Astrocyte of the cerebellum (primary cell): ENCODE results near the gene BAIAP2L1.

ENCODE experiments used
- DNase-seq: peaks from one replicate; pipeline ENCODE4 v3.0.0-alpha.2; 2011; ENCODE audit warnings: low read depth
- H3K4me3 ChIP-seq: 2 replicates; pipeline ENCODE4 v1.5.1; 2011; ENCODE audit warnings: mild to moderate bottlenecking, low read depth, low read length, moderate library complexity
- CTCF ChIP-seq: IDR thresholded peaks from 2 replicates; pipeline ENCODE4 v1.5.1; 2012; ENCODE audit warnings: low read length, low read depth, moderate library complexity, mild to moderate bottlenecking; ENCODE audit errors: missing control alignments
- in situ Hi-C: cut with HindIII; loops from 2 replicates; pipeline ENCODE4 v1.10.0; 2017; ENCODE audit warnings: low sequenced_read_pairs

Gene BAIAP2L1

GRCh38 chr7:98368716-98369115, 32.2 kb downstream of the BAIAP2L1 start:
- no peak overlapping the region for H3K4me3 ChIP-seq
- no peak for TF ChIP-seq CTCF
- DNase-seq, result no peak
- in situ Hi-C loops, result no loop called here

GRCh38 chr7:98366562-98366938, 34.3 kb downstream of the BAIAP2L1 start:
- in situ Hi-C loops, result no loop called here
- no peak overlapping the region for H3K4me3 ChIP-seq
- TF ChIP-seq CTCF, result no peak
- no peak for DNase-seq

GRCh38 chr7:98365863-98366561, 34.9 kb downstream of the BAIAP2L1 start:
- no peak for TF ChIP-seq CTCF

GRCh38 chr7:98364220-98364619, 36.7 kb downstream of the BAIAP2L1 start:
- H3K4me3 ChIP-seq, result no peak overlapping the region
- no peak for DNase-seq
- no peak for TF ChIP-seq CTCF
- in situ Hi-C loops, result no loop called here

More at GRCh38 chr7:98365863-98366561, 34.9 kb downstream of the BAIAP2L1 start:
- in situ Hi-C loops, result no loop called here
- no peak overlapping the region for H3K4me3 ChIP-seq
- DNase-seq, result no peak

GRCh38 chr7:98362517-98362916, 38.4 kb downstream of the BAIAP2L1 start:
- in situ Hi-C loops, result no loop called here
- TF ChIP-seq CTCF, result no peak
- H3K4me3 ChIP-seq, result no peak overlapping the region
- no peak for DNase-seq

GRCh38 chr7:98360221-98361130, 40.4 kb downstream of the BAIAP2L1 start:
- no peak for TF ChIP-seq CTCF
- in situ Hi-C loops, result no loop called here
- no peak for DNase-seq
- no peak overlapping the region for H3K4me3 ChIP-seq
